Astrocyte (in vitro differentiated cells and primary cell): ENCODE data around the gene KREMEN1. TPM values are rescaled to one million over a fixed set of nuclear protein-coding genes. Genes with fewer than 3 reads are reported as not detected.
A peak's percentile ranks its signal among the peaks of the same experiment; 100 is the strongest.

Source experiments
- DNase-seq: peaks from one replicate; pipeline ENCODE4 v3.0.0-alpha.2; 2010; ENCODE audit warnings: low read depth
- FAIRE-seq: peaks from 2 replicates; lab custom pipeline; 2011; peaks lifted over from hg19 to GRCh38; lab: Jason Lieb, UNC
- H2AFZ ChIP-seq: 2 replicates; pipeline ENCODE4 v1.6.0; 2012; ENCODE audit warnings: low read depth, low read length, inconsistent platforms
- H3K27ac ChIP-seq: 2 replicates; pipeline ENCODE4 v1.5.1; 2011; ENCODE audit warnings: low read depth, low read length, inconsistent platforms
- H3K27me3 ChIP-seq: 2 replicates; pipeline ENCODE4 v1.6.0; 2011; ENCODE audit warnings: low read length, inconsistent platforms; ENCODE audit not compliant: insufficient read depth
- H3K36me3 ChIP-seq: 2 replicates; pipeline ENCODE4 v1.5.1; 2011; ENCODE audit warnings: low read length, inconsistent platforms; ENCODE audit not compliant: insufficient read depth
- H3K4me1 ChIP-seq: 2 replicates; pipeline ENCODE4 v1.5.1; 2011; ENCODE audit warnings: low read length, inconsistent platforms; ENCODE audit not compliant: insufficient read depth
- H3K4me2 ChIP-seq: 2 replicates; pipeline ENCODE4 v1.6.0; 2012; ENCODE audit warnings: low read length, inconsistent platforms
- H3K4me3 ChIP-seq: 2 replicates; pipeline ENCODE4 v1.5.1; 2011; ENCODE audit warnings: low read depth, mild to moderate bottlenecking, low read length, inconsistent platforms; ENCODE audit not compliant: insufficient read depth
- H3K79me2 ChIP-seq: 2 replicates; pipeline ENCODE4 v1.6.0; 2012; ENCODE audit warnings: mild to moderate bottlenecking, low read length, inconsistent platforms; ENCODE audit not compliant: insufficient read depth
- H3K9ac ChIP-seq: 2 replicates; pipeline ENCODE4 v1.6.0; 2012; ENCODE audit warnings: mild to moderate bottlenecking, low read length, inconsistent platforms
- H3K9me3 ChIP-seq: 2 replicates; pipeline ENCODE4 v1.5.1; 2012; ENCODE audit warnings: low read depth, mild to moderate bottlenecking, low read length, inconsistent platforms; ENCODE audit not compliant: insufficient read depth
- H4K20me1 ChIP-seq: 2 replicates; pipeline ENCODE4 v1.6.0; 2012; ENCODE audit warnings: low read length, inconsistent platforms; ENCODE audit not compliant: insufficient read depth
- H3K27ac Mint-ChIP-seq: one replicate; pipeline ENCODE4 v1.8.0; 2021; ENCODE audit warnings: mild to moderate bottlenecking, mixed read lengths; ENCODE audit not compliant: unreplicated experiment
- H3K27me3 Mint-ChIP-seq: one replicate; pipeline ENCODE4 v1.8.0; 2021; ENCODE audit warnings: low read depth, mixed read lengths; ENCODE audit not compliant: unreplicated experiment
- H3K36me3 Mint-ChIP-seq: one replicate; pipeline ENCODE4 v1.8.0; 2021; ENCODE audit warnings: low read depth, mixed read lengths; ENCODE audit not compliant: unreplicated experiment
- H3K4me1 Mint-ChIP-seq: one replicate; pipeline ENCODE4 v1.8.0; 2021; ENCODE audit warnings: low read depth, mixed read lengths; ENCODE audit not compliant: unreplicated experiment
- H3K4me3 Mint-ChIP-seq: one replicate; pipeline ENCODE4 v1.8.0; 2021; ENCODE audit warnings: mild to moderate bottlenecking, moderate library complexity, mixed read lengths; ENCODE audit not compliant: unreplicated experiment
- H3K9me3 Mint-ChIP-seq: one replicate; pipeline ENCODE4 v1.8.0; 2021; ENCODE audit warnings: mild to moderate bottlenecking, mixed read lengths; ENCODE audit not compliant: unreplicated experiment
- CTCF ChIP-seq: IDR thresholded peaks from 2 replicates; pipeline ENCODE4 v1.5.1; 2011; ENCODE audit warnings: low read depth, mild to moderate bottlenecking, inconsistent platforms, low read length, moderate library complexity; ENCODE audit not compliant: insufficient read depth
- EZH2 ChIP-seq: IDR thresholded peaks from 2 replicates; pipeline ENCODE4 v1.6.1; 2012; ENCODE audit warnings: mild to moderate bottlenecking, low read length, inconsistent platforms; ENCODE audit not compliant: insufficient read depth
- total RNA-seq: library from RNA; stranded (reverse); gene quantifications from 2 replicates; pipeline ENCODE4 v1.2.1, GENCODE V29; 2021

Gene KREMEN1
- total RNA-seq, 1 donor from 2014 or later: 3.3 TPM

GRCh38 chr22:29062286-29062821 is 10.5 kb upstream of the KREMEN1 start:
- Histone ChIP-seq H3K4me1 (no peaks in the 10 kb centered on the region), H3K36me3 (no peaks in the 10 kb centered on the region), H2AFZ (no peak overlapping the region), H3K4me2 (no peak overlapping the region), H3K79me2 (no peaks in the 10 kb centered on the region), H3K27me3 (peaks cover 4% of the 10 kb centered on the region), H3K4me3 (no peak overlapping the region), H3K9me3 (no peaks in the 10 kb centered on the region), H3K27ac (no peak overlapping the region), H3K9ac (no peak overlapping the region), H4K20me1 (no peaks in the 10 kb centered on the region)
- DNase-seq (peak; percentile 8), FAIRE-seq (no peak)
- Mint-ChIP-seq H3K36me3 (no peaks in the 10 kb centered on the region), H3K27ac (no peak overlapping the region), H3K9me3 (no peaks in the 10 kb centered on the region), H3K4me1 (no peaks in the 10 kb centered on the region), H3K27me3 (peaks cover 36% of the 10 kb centered on the region), H3K4me3 (no peak overlapping the region)
- TF ChIP-seq CTCF: no peak
- TF ChIP-seq EZH2: no peak

DNA sequence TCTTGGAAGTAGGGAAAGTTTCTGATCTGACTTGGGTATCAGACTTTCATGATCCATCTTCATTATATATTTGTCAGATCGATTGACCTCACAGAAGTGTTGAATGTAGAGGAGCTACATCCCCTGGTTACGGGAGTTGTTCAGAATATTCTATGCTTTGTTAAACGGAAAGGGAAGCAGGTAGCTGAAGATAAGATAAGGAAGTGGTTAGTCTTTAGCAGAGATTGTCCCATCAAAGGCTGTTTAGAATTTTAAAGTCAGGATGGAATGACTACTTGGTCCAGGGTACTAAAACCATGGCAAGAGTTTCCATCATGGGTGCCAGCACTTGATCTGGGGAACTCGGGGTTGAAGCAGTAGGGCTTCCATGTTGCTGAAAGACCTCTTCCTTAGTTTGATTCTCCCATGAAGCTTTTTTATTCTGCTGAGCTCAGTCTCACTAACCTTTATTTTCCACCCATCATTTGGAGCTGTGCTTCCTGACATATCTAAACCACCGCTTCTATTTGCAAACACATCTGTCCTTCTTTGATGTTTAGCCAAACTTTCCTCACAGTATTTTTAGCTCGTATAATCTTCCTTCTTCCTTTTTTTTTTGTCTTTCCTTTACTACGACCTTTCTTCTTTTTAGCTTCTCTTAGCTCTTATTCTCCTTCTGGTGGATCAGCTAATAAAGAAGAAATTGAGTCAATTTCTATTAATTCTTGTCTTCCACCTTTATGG is 7.2 kb upstream of the KREMEN1 start:
- no peaks in the 10 kb centered on the region for H3K36me3 Mint-ChIP-seq
- FAIRE-seq (no peak), DNase-seq (no peak)
- no peak for TF ChIP-seq CTCF
- TF ChIP-seq EZH2: no peak
- H4K20me1 ChIP-seq: no peaks in the 10 kb centered on the region
- H3K27ac ChIP-seq: no peak overlapping the region
- no peak overlapping the region for H3K4me2 ChIP-seq
- H3K36me3 ChIP-seq: no peaks in the 10 kb centered on the region
- H3K27ac Mint-ChIP-seq: no peak overlapping the region
- no peaks in the 10 kb centered on the region for H3K79me2 ChIP-seq
- no peaks in the 10 kb centered on the region for H3K4me1 Mint-ChIP-seq
- no peaks in the 10 kb centered on the region for H3K4me1 ChIP-seq
- H3K9me3 Mint-ChIP-seq: no peaks in the 10 kb centered on the region
- peaks cover 49% of the 10 kb centered on the region for H3K27me3 Mint-ChIP-seq
- H3K4me3 ChIP-seq: no peak overlapping the region
- no peak overlapping the region for H3K9ac ChIP-seq
- peaks cover 9% of the 10 kb centered on the region for H3K27me3 ChIP-seq
- no peak overlapping the region for H2AFZ ChIP-seq
- H3K4me3 Mint-ChIP-seq: no peak overlapping the region
- no peaks in the 10 kb centered on the region for H3K9me3 ChIP-seq

GRCh38 chr22:29069463-29069862 is 3.4 kb upstream of the KREMEN1 start:
- TF ChIP-seq EZH2 (no peak), CTCF (no peak)
- Histone ChIP-seq H3K4me2 (no peak overlapping the region), H3K9ac (no peak overlapping the region), H4K20me1 (no peaks in the 10 kb centered on the region), H3K27ac (no peak overlapping the region), H3K36me3 (no peaks in the 10 kb centered on the region), H2AFZ (no peak overlapping the region), H3K9me3 (no peaks in the 10 kb centered on the region), H3K27me3 (peaks cover 28% of the 10 kb centered on the region), H3K4me1 (peaks cover 14% of the 10 kb centered on the region), H3K4me3 (no peak overlapping the region), H3K79me2 (no peaks in the 10 kb centered on the region)
- H3K27me3 Mint-ChIP-seq: peaks cover 48% of the 10 kb centered on the region
- H3K9me3 Mint-ChIP-seq: no peaks in the 10 kb centered on the region
- no peaks in the 10 kb centered on the region for H3K36me3 Mint-ChIP-seq
- DNase-seq (no peak), FAIRE-seq (no peak)
- H3K4me3 Mint-ChIP-seq: no peak overlapping the region
- no peaks in the 10 kb centered on the region for H3K4me1 Mint-ChIP-seq
- no peak overlapping the region for H3K27ac Mint-ChIP-seq
